HG02885 (cell line): Measurements from ENCODE around the gene TECTA.

ENCODE experiments used
- ATAC-seq: cut with Tn5 transposase; IDR thresholded peaks from one replicate; pipeline ENCODE4 v1.9.1; 2021; ENCODE audit warnings: mild to moderate bottlenecking; ENCODE audit not compliant: unreplicated experiment, poor library complexity

Gene TECTA

GRCh38 chr11:121127809-121128208 is 26.8 kb downstream of the TECTA start:
- no peak for ATAC-seq

DNA sequence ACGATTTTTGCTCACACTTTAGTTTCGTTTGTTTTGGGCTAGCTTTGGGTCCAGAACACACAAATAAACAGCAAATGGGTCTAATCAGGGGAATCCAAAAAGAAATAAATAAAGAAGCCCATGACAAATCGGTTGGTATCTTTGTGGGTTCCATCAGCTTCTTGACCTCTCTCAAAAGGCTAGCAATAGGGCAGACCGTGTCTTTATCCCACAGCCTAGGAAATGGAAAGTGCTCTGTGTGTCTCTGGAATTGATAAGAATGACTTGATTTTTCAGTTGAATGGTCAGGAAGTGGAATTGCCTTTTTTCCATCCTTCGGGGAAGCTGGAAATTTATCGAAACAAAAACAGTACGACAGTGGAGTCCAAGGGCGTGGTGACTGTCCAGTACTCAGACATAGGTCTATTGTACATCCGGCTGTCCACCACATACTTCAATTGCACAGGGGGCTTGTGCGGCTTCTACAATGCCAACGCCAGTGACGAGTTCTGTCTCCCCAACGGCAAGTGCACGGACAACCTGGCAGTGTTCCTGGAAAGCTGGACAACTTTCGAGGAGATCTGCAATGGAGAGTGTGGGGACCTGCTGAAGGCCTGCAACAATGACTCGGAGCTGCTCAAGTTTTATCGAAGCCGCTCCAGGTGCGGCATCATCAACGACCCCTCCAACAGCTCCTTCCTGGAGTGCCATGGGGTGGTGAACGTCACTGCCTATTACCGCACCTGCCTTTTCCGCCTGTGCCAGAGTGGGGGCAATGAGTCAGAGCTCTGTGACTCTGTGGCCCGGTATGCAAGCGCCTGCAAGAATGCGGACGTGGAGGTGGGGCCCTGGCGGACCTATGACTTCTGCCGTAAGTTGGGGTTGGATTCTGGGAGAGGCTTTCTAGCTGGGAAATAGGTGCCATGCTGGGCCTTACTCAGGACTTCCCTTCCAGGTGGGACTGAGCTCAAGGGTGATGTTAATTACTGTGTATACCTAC is 28.6 kb downstream of the TECTA start:
- ATAC-seq, result no peak

DNA sequence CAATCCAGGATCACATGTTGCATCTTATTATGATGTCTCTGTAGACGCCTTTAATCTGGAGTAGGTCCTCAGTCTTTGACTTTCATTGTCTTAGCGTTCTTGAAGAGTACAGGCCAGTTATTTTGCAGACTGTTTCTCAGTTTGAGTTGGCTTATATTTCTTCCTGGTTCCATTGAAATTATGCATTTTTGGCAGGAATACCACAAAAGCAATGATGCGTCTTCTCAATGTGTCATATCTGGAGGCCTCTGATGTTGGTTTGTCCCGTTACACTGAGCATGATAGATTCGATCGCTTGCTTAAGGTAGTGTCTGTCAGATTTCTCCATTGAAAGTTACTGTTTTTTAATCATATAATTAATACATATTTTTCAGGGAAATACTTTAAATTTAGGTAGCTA is 30.6 kb downstream of the TECTA start:
- no peak for ATAC-seq

DNA sequence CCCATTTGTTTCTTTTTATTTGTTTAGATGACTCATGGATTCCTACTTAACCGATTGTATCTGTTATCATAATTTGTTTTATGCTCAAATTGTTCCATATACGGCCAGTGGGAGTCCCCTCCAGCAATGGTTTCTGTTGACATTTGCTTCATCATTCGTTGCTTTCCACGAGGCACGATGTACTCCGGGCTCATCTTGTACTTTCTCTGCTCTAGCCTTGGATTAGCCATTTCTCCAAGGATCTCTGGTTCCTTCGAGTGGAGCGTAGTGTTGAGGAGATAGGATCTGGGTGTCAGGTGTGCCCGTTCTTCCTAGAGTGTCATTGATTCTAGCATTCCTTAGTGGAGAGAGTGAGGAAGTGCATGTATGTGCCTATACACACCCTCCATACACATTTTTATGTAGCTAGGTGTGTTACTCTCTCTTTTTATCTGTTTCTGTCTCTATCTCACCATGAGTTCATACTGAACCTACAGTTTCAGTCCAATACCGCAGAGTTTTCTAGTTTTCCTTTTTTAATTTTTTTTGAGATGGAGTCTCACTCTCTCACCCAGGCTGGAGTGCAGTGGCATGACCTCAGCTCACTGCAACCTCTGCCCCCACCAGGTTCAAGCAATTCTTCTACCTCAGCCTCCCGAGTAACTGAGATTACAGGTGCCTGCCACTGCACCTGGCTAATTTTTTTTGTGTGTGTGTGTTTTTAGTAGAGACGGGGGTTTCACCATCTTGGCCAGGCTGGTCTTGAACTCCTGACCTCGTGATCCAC is 31.4 kb downstream of the TECTA start:
- no peak for ATAC-seq

GRCh38 chr11:121134741-121135312 is 33.8 kb downstream of the TECTA start:
- no peak for ATAC-seq

DNA sequence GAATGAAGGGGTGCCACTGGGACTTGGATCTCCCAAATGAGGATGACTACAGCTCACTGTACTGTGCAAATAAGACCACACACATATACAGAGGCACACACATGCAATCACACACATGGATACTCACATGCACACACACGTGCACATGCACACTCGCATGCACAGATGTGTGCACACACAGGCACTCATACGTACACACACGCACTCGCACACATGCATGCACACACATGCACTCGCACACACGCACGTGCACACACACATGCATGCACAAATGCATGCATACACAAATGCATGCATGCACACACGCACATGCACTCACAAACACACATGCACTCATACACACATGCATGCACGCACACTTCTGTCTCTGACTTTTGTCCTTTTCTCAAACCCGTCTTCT is 36.0 kb downstream of the TECTA start:
- ATAC-seq, result no peak

GRCh38 chr11:121138259-121138658 is 37.2 kb downstream of the TECTA start:
- no peak for ATAC-seq

DNA sequence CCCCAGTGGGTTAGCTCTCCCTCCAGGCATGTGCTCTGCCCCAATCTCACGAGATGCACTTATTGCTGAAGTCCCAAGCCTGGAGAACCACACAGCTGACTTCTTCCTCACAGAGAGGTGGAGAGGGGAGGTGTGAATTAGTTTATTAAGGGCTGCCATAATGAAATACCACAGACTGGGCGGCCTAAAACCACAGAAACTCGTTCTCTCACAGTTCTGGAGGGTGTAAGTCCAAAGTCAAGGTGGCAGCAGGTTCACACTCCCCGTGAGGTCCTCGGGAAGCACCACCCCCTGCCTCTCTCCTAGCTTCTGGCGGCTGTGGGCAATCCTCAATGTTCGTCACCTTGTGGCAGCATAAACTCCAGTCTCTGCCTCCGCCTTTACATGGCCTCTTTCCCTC is 39.3 kb downstream of the TECTA start:
- ATAC-seq, result no peak

DNA sequence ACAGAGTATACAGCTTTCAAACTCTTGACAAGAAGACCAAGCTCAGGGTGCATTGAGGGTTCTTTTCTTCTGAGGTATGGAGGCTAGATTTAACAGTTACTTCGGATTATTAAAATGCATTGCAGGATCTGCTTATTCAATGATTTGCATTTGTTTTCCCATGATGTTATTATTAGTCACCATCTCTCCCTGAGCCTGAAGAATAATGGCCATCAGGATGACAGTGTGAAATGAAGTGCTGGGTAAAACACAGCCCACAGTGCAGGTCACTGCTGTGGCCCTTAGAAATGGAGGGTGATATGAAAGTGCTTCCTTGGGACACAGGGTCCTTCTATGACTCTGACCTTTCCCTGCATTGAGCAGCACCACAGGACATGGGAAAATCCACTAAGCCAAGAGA is 40.0 kb downstream of the TECTA start:
- no peak for ATAC-seq

- no peak for ATAC-seq
Observed at GRCh38 chr11:121143921-121144320, 42.9 kb downstream of the TECTA start.

GRCh38 chr11:121144723-121145122 is 43.7 kb downstream of the TECTA start:
- no peak for ATAC-seq

- ATAC-seq, result no peak
Observed at GRCh38 chr11:121145826-121146225, 44.8 kb downstream of the TECTA start.

GRCh38 chr11:121149116-121149515 is 48.1 kb downstream of the TECTA start:
- ATAC-seq, result no peak

GRCh38 chr11:121151207-121151688 is 50.2 kb downstream of the TECTA start:
- ATAC-seq, result no peak

DNA sequence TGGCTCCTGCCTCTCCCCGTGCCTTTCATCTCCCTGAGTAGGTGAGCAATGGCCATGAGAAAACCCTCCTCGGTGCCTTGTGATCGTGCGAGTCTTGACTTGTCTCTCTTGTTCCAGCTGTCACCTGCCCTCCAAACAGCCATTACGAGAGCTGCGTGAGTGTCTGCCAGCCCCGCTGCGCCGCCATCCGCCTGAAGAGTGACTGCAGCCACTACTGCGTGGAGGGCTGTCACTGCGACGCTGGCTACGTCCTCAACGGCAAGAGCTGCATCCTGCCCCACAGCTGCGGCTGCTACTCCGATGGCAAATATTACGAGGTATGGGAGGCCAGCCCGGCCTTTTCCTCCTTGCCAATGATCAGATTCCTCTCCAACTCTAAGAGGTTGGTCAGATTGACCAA is 51.7 kb downstream of the TECTA start:
- no peak for ATAC-seq

- ATAC-seq, result no peak
Observed at GRCh38 chr11:121153472-121153871, 52.4 kb downstream of the TECTA start.

DNA sequence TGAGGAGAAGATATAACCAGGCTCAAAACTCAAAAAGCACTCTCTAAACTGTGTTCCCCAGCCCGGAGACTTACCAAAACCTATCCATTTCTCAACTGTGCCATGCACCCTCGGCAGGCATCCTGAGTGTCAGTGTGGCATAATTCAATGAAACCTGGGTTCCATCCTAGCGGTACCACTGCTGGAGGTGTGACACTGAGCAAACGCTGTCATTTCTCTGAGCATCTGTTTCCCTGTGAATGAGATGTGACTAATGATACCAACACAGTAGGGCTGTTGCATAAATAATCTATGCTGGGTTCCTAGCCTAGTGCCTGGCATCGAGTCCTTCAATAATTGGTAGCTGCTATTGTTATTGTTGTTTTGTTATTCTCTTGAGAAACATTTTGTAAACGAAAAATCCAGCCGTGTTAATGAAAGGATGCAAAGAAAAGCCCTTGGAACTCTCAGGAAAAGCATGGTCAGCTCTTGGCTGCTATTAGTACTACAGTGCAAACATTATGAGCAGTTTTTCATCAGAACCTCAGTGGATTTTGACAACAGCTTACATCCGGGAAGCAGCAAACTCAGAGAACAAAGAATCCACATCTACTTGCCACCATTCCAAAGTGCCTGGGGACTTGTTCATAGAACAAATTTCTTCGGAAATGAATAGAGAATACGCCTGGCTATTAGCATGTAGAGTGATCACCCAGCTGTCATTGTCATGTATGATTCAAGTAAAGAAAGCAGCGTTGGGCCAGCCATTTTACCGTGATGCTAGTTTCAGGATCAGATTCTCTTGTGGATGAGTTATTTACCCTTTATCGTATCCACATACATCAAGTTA is 53.7 kb downstream of the TECTA start:
- no peak for ATAC-seq

DNA sequence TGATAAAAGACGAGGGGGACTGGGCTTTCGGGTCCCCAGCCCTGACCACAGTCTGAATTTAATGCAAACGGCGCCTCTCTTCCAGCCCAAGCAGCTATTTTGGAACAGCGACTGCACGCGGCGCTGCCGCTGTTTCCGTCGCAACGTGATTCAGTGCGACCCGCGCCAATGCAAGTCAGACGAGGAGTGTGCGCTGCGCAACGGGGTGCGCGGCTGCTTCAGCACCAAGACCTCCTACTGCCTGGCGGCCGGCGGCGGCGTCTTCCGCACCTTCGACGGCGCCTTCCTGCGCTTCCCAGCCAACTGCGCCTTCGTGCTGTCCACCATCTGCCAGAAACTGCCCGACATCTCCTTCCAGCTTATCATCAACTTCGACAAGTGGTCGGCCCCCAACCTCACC is 56.7 kb downstream of the TECTA start:
- ATAC-seq, result no peak

- no peak for ATAC-seq
Observed at GRCh38 chr11:121159741-121160140, 58.7 kb downstream of the TECTA start.

- ATAC-seq, result no peak
Observed at GRCh38 chr11:121161349-121161917, 60.4 kb downstream of the TECTA start.
